ENCODE results near the gene SLC28A3.

The SLC28A3 gene

GRCh38 chr9:84296146-84296843 lies 44.3 kb downstream of the SLC28A3 start:
- peak; percentile 70 for DNase-seq

GRCh38 chr9:84294241-84294950 lies 46.2 kb downstream of the SLC28A3 start:
- no peak for DNase-seq

DNA sequence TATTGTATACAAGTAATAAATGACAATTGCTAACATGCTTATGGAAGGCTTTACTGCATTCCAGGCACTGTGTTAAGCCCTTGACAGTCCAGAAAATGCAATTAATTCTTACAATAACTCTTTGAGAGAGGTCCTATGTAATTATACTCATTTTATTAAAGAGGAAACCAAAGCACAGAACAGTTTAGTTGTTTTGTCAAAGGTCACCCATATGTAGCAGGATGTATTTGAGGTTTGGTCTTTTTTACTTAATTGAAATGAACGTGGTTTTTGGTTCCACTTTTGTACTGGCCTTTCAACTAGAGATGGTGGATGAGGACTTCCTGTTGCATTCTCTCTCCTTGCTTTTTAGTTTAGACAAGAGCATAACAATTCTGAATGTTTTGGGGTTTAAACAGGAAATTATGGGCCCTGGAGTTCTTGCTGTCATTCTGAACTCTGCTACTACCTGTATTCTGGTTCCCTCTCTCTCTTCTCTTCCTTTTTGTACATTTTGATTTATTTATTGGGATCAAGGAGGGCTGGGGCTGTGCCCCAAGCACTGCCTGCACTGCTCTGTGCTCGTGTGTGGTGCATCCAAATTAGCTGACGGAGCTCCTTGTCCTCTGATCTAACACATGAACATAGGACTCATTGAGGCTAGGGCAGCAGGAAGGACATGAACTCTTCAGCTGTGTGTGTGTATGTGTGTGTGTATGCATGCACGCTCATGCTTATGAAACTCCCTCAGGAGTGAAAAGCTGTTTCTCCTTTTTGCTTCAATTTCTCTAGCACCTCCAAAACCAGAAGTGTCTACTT lies 47.4 kb downstream of the SLC28A3 start:
- no peak for DNase-seq

GRCh38 chr9:84285381-84285780 lies 55.2 kb downstream of the SLC28A3 start:
- DNase-seq = no peak

DNA sequence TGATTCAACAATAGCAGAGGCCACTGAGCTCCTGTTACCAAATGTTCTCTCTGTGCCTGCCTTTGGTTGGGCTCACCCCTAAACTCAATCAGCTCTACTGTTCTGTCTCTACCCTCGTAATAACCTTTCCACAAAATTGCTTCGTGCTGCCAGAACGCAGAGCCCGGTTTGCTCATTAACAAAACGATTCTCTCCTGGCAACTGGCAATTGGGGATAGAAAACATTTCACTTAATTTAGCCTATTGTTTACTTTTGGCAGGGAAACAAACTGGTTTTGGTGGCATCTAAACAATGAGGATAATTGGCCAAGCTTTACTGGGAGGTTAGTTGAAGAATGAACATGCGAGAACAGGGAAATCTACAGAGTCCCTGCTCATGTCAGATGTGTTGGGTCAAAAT lies 56.6 kb downstream of the SLC28A3 start:
- DNase-seq = no peak

- DNase-seq = no peak
These were observed 62.4 kb downstream of the SLC28A3 start for GRCh38 chr9:84278130-84278529.

DNA sequence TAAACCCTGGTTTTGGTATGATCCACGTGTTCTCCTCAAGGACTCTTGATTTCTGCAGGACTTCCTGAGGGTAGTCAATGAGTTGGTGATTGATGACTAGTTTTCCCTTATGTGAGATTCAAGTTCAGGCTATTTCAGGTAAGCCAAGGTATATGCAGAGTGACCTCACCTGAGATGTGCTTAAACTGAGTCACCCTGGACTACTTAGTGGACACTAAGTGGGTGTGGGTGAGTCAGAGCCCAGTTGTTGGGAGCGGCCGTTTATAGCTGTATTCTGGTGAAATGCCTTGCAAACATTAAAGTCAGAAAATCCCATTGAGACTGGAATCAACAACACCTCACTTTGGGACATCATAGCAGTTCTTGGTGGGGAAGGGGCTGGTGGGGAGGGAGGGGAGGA lies 62.9 kb downstream of the SLC28A3 start:
- DNase-seq = no peak

DNA sequence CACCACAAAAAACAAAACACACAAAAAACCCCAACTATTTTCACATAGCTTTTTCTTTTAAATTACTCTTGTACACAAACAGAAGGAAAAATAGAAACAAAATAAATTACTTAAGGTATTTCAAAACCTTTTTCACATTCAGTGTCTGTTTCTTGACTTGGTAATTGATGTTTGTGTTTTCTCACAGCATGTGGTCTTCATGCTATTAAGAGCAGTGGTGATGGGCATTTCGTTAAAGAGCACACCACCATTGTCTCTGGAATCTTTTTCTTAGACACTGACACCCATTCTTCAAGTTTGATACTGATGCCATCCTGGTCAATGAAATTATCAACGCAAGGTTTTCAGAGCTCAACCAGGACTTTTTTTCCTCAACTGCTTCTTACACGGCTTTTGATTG lies 63.8 kb downstream of the SLC28A3 start:
- no peak for DNase-seq

DNA sequence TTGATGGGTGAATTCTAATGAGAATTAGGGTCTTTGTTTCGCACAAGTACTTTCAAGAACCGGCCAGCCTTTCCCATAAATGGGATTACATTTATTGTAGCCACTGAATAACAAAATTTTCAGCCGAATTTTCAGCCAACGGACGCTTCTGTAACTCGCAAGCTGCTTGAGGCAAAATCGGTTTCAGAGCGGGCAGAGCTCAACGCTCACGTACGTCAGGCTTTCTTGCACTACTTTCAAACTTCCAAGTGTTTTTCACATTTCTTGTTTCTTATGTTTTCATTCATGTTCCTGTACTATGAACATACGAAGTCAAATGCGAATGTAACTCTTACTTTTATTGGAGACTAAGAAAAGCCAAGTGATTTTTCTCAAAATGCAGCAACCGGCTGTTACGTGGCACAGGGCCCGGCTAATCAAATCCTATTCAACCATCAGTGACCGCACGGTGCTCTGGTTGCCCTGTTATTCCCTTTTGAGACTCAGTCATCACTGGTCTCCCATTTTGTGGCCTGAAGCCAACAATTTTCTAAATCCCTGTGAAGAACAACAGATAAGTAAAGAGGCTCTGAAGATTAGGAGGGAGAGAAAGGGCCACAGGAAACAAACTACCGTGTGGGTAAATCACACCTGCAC lies 68.5 kb downstream of the SLC28A3 start:
- DNase-seq = no peak

- DNase-seq = peak; percentile 44
These were observed 69.0 kb downstream of the SLC28A3 start for GRCh38 chr9:84271531-84271900.

DNA sequence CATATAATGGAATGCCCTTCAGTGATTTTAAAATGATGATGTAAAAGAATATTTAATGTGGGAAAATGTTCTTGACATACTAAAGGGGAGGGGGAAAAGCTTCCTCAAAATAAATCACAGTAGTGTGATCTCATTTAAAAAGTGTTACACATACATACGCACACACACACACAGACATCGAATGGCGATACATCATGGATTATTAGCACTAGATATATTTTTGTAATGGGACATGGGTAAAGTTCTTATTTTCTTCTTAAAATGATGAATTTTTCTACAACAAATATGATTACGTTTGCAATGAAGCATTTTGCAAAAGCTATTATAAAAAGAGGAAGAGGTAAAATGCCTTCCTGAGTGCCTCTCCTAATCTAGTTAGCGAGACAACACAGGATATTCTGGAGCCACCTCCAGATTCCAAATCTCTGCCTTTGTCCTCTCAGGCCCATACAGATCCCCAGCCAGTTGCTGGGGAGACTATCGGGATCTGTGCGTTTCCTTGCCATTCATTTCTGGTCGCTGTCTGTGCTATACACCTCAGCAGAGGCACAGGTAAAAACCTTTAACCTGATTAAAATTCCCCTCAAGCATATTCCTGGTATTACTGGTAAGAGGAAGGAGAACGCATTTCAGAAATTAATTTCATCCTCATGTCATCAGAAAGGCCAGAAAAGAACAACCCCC lies 69.6 kb downstream of the SLC28A3 start:
- no peak for DNase-seq

DNA sequence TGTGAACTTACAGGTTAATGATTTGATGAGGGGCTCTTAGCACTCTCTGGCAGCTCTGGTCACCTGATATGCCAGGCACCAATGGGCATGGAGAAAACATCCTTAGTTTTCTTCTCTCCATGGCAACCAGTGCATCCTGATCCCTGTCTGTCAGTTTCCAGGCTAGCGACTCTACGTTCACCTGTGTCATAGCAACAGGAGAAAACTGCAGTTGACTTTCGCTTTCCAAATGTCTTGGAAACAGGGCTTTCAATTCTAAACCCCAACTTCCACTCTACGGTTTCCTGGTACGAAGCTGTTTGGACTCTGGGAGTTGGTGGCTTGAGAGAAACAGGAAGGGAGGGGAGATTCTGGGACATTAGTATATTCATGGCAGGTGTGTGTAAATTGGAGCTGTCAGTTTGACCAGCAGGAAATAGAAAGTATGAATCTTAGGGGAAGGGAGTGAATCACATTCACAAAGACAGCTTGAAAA lies 74.4 kb downstream of the SLC28A3 start:
- DNase-seq = no peak

GRCh38 chr9:84264307-84265029 lies 76.1 kb downstream of the SLC28A3 start:
- no peak for DNase-seq

- DNase-seq = peak; percentile 55
These were observed 79.3 kb downstream of the SLC28A3 start for GRCh38 chr9:84261070-84261746.

DNA sequence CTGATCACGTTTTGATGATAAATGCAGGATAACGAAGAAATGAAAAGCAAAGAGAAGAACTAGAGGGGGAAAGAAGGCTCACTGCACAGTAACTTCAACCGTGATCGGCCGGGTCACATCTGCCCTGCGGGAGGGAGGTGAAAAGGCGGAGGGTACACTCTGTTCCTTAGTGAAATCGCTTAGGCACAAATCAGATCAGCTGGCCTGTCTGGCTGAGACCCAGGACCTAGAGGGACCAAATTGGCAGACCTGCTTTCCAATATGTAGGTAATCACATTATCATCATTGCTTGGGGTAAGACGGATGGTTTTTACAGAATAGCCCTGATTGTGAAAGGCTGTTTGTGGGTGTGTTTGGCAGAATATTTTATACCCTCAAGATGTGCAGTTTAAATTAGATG lies 82.2 kb downstream of the SLC28A3 start:
- DNase-seq = no peak

DNA sequence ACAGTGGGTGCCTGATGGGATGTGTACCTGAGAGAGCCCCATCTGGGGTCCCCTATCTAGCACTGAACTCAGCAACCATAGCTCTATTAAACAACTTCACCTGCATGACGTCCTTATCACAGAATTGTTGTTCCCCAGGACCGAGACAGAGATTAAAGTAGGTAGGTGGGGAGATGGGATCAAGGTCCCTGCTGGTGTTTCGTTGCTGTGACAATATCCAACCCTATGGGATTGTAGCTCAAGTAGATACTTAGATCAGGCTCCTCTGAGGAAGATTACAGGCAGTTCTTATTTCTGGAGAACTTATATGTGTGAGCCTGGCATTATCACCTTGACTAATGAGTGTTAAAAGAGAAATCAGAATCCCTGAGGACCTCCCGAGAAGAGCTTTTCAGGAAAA lies 84.9 kb downstream of the SLC28A3 start:
- DNase-seq = no peak

- DNase-seq = no peak
These were observed 85.6 kb downstream of the SLC28A3 start for GRCh38 chr9:84254972-84255371.

DNA sequence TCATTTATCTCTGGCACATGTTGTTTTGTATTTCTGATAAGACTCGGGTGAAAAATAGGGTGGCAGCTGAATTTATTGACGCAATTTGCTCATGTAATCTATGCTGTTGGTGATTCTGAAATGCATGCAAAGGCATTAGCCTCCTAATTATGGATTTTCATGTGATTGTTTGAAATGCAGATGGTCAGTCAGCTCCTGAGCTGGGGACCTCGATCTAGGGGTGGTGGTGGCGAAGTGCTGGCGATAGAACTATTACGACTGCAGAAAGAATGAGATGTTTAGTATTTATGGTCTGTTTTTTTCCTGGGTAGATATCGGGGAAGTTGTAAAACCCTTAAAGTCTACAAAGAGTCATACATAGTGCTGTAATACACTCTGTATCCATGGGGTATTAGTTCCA lies 88.6 kb downstream of the SLC28A3 start:
- DNase-seq = no peak

DNA sequence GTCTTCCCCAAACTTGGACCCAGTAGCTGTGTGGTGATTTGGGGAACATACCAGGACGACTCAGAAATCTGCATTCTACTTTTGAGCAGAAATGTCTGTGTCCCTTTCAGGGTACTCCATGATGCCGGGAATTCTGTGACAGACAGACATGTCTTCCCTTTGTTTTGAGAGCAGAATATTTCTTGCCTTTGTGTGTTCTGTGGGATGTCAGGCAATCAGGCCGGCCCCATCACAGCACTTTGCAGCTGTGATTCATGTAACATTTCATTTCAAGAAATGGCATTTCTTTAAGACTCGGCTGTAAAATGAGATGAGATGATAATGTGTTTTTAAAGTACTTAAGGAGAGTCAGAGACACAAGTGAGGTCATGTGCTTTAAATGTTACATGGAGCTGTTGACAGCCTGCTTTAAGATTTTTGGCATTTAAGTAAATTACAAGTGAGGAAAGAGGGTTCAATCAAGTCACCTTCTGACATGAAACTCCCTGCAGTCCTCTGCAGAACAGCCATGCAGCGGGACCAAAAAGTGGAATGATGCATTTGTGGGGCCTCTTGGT lies 98.7 kb downstream of the SLC28A3 start:
- no peak for DNase-seq

GRCh38 chr9:84239343-84239742 lies 101.2 kb downstream of the SLC28A3 start:
- DNase-seq = no peak

- no peak for DNase-seq
These were observed 101.9 kb downstream of the SLC28A3 start for GRCh38 chr9:84238652-84239051.
